ENCODE measurements around the gene ZBTB5. TPM values are rescaled to one million over a fixed set of nuclear protein-coding genes. Genes with fewer than 3 reads are reported as not detected.

Gene ZBTB5
- total and polyA plus RNA-seq, 2 of the 4 experiments (the other 2 are of a cell fraction) = 6.3 to 9.1 TPM

DNA sequence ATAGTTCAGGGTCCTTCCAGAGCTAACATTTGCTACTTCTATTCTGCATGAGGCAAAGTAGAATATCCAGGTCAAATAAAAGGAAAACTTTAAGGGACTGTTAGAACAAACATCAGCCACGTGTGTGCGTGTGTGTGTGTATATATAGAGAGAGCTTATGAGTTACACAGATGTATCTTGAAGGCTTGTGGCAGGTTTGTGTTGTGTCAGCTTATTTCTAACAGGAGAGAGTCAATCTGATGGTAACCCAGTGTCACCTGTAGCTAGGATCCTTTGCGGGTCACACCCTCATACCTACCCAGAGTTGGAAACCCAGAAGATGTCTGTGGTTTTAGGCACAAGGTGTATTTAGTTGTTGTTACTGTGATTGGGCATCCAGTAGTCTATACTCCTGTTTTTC is 33.2 kb upstream of the ZBTB5 start:
- ATAC-seq (ENCODE audit: low read depth) (no peak), DNase-seq (no peak)
- Histone ChIP-seq H3K56ac (ENCODE audit: extremely low read depth, insufficient read depth, low read length) (no peak overlapping the region), H3K23ac (ENCODE audit: low read depth, low read length) (no peak overlapping the region), H4K91ac (ENCODE audit: insufficient read depth, low read depth, low read length) (no peak overlapping the region), H4K20me1 (ENCODE audit: insufficient read depth, low read length) (no peaks in the 10 kb centered on the region; the same call in 1 of the 2 replicates), H3K4me1 (ENCODE audit: control insufficient read depth, insufficient read depth, low read length) (no peaks in the 10 kb centered on the region), H3K79me1 (ENCODE audit: low read depth in 1 of 2, low read length in 2 of 2) (peaks cover 13 to 16% of the 10 kb centered on the region in 2 experiments), H3K9me1 (ENCODE audit: insufficient read depth, low read length) (peaks cover 4% of the 10 kb centered on the region), H2BK20ac (ENCODE audit: low read depth, low read length) (no peak overlapping the region), H2AK9ac (replicated peaks; ENCODE audit: low read depth, low read length, poor library complexity) (no peak overlapping the region), H2AK5ac (ENCODE audit: low read depth, low read length) (no peak overlapping the region), H2AFZ (replicated peaks; ENCODE audit: low read length, poor library complexity) (no peak overlapping the region), H2BK15ac (ENCODE audit: low read depth, low read length) (no peak overlapping the region), H3K18ac (ENCODE audit: low read depth, low read length) (no peak overlapping the region), H2BK120ac (ENCODE audit: low read depth, low read length) (no peak overlapping the region), H3K4me2 (ENCODE audit: low read depth, low read length) (no peak overlapping the region), H3K27ac (ENCODE audit: insufficient read depth, low read length) (no peak overlapping the region), H4K8ac (ENCODE audit: low read depth in 2 of 2, low read length in 2 of 2) (no peak overlapping the region), H2BK5ac (ENCODE audit: low read depth, low read length, poor library complexity, severe bottlenecking) (no peak overlapping the region), H3K27me3 (ENCODE audit: control insufficient read depth, insufficient read depth, low read length) (no peaks in the 10 kb centered on the region), H3K9me3 (ENCODE audit: control insufficient read depth, insufficient read depth, low read length) (no peaks in the 10 kb centered on the region), H3K14ac (replicated peaks; ENCODE audit: low read depth, low read length) (no peak overlapping the region), H4K5ac (ENCODE audit: low read depth, low read length) (no peak overlapping the region), H3K9ac (ENCODE audit: low read depth, low read length) (no peak overlapping the region), H3K4me3 (ENCODE audit: insufficient read depth, low read depth, low read length) (no peak overlapping the region), H3K4ac (ENCODE audit: low read depth, low read length) (no peak overlapping the region), H3K36me3 (ENCODE audit: control insufficient read depth, insufficient read depth, low read length) (peaks cover 71% of the 10 kb centered on the region)
- CTCF ChIA-PET = no interaction called here
- no CpG with 5 or more reads among the region's 3 CpGs for WGBS, 2 experiments (ENCODE audit: extremely low coverage in 2 of 2, insufficient read length in 1 of 2)
- no TSS peak for BruUV-seq (replicated peaks)
- intact Hi-C loops (cut with micrococcal nuclease) (no loop called here), dilution Hi-C loops (cut with HindIII; ENCODE audit: low sequenced_read_pairs, unreplicated experiment) (no loop called here), in situ Hi-C loops (cut with MboI; ENCODE audit: low sequenced_read_pairs) (loop anchor here (25.0 kb wide), 2 partner anchors 564 to 864 kb away; partner anchors contain the start of gene SHB)
- POLR2A ChIA-PET (ENCODE audit: unreplicated experiment) = no interaction called here
- TF ChIP-seq MAFK (IDR thresholded peaks at IDR 0.05; ENCODE audit: low read depth, low read length) (peak; percentile 58), POLR2A (IDR thresholded peaks at IDR 0.05; ENCODE audit: low read depth, low read length) (no peak), MAZ (IDR thresholded peaks at IDR 0.05; ENCODE audit: borderline replicate concordance, low read depth, low read length) (no peak), NFE2L2 (IDR thresholded peaks at IDR 0.05; ENCODE audit: low read depth, low read length) (no peak)

Data from IMR-90 (cell line).